Measurements from ENCODE around the gene PSMD2. TPM values are rescaled to one million over a fixed set of nuclear protein-coding genes. Genes with fewer than 3 reads are reported as not detected.
A peak's percentile ranks its signal among the peaks of the same experiment; 100 is the strongest.

The PSMD2 gene
- polyA plus RNA-seq, 1 donor from 2014 or later, result 319 TPM

DNA sequence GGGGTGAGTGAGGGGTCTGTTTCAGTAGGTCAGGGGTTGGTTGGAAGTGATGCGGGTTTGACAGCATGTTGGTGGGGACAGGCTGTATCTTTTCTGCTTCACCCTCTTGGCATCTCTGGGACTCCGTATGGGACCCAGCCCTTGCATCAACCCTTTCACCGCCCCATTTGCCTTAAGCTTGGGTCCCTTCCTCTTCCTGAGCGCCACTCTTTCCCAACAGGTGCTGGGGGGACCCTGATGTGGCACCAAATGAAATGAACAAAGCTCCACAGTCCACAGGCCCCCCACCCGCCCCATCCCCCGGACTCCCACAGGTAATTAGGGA lies 16.5 kb downstream of the PSMD2 start:
- H3K4me3 ChIP-seq (ENCODE audit: low read length), result peak overlapping the region; percentile 87
- H3K9ac ChIP-seq (ENCODE audit: low read length), result peak overlapping the region; percentile 81
- no peaks in the 10 kb centered on the region for H3K36me3 ChIP-seq (ENCODE audit: insufficient read depth, low read length)
- H3K79me2 ChIP-seq (replicated peaks; ENCODE audit: insufficient read depth, low read length), result peaks cover 35% of the 10 kb centered on the region
- no peaks in the 10 kb centered on the region for H3F3A ChIP-seq (ENCODE audit: insufficient read depth, low read length, poor library complexity, severe bottlenecking)
- H3K9me3 ChIP-seq (ENCODE audit: low read length), result no peaks in the 10 kb centered on the region
- no peaks in the 10 kb centered on the region for H4K20me1 ChIP-seq (ENCODE audit: insufficient read depth)
- H3K4me2 ChIP-seq (ENCODE audit: low read length), result peak overlapping the region; percentile 89
- H3K27me3 ChIP-seq (ENCODE audit: insufficient read depth, low read depth, low read length), result no peaks in the 10 kb centered on the region
- TF ChIP-seq SMC3 (conservative IDR thresholded peaks at IDR 0.05; ENCODE audit: poor library complexity) (no peak), TAF1 (IDR thresholded peaks at IDR 0.05; ENCODE audit: low read depth) (no peak), EP300 (conservative IDR thresholded peaks at IDR 0.05; ENCODE audit: poor library complexity, severe bottlenecking) (no peak), EZH2 (IDR thresholded peaks at IDR 0.05; ENCODE audit: borderline replicate concordance, insufficient read depth, low read length, poor library complexity, severe bottlenecking) (no peak), MXI1 (conservative IDR thresholded peaks at IDR 0.05; ENCODE audit: poor library complexity, severe bottlenecking) (no peak), RAD21 (conservative IDR thresholded peaks at IDR 0.05) (no peak), POLR2AphosphoS5 (IDR thresholded peaks at IDR 0.05) (no peak)
- TF ChIP-seq, protein P1, sequence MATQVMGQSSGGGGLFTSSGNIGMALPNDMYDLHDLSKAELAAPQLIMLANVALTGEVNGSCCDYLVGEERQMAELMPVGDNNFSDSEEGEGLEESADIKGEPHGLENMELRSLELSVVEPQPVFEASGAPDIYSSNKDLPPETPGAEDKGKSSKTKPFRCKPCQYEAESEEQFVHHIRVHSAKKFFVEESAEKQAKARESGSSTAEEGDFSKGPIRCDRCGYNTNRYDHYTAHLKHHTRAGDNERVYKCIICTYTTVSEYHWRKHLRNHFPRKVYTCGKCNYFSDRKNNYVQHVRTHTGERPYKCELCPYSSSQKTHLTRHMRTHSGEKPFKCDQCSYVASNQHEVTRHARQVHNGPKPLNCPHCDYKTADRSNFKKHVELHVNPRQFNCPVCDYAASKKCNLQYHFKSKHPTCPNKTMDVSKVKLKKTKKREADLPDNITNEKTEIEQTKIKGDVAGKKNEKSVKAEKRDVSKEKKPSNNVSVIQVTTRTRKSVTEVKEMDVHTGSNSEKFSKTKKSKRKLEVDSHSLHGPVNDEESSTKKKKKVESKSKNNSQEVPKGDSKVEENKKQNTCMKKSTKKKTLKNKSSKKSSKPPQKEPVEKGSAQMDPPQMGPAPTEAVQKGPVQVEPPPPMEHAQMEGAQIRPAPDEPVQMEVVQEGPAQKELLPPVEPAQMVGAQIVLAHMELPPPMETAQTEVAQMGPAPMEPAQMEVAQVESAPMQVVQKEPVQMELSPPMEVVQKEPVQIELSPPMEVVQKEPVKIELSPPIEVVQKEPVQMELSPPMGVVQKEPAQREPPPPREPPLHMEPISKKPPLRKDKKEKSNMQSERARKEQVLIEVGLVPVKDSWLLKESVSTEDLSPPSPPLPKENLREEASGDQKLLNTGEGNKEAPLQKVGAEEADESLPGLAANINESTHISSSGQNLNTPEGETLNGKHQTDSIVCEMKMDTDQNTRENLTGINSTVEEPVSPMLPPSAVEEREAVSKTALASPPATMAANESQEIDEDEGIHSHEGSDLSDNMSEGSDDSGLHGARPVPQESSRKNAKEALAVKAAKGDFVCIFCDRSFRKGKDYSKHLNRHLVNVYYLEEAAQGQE (IDR thresholded peaks at IDR 0.05; ENCODE audit: borderline replicate concordance), result no peak
- TF ChIP-seq, protein P2, sequence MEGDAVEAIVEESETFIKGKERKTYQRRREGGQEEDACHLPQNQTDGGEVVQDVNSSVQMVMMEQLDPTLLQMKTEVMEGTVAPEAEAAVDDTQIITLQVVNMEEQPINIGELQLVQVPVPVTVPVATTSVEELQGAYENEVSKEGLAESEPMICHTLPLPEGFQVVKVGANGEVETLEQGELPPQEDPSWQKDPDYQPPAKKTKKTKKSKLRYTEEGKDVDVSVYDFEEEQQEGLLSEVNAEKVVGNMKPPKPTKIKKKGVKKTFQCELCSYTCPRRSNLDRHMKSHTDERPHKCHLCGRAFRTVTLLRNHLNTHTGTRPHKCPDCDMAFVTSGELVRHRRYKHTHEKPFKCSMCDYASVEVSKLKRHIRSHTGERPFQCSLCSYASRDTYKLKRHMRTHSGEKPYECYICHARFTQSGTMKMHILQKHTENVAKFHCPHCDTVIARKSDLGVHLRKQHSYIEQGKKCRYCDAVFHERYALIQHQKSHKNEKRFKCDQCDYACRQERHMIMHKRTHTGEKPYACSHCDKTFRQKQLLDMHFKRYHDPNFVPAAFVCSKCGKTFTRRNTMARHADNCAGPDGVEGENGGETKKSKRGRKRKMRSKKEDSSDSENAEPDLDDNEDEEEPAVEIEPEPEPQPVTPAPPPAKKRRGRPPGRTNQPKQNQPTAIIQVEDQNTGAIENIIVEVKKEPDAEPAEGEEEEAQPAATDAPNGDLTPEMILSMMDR (IDR thresholded peaks at IDR 0.05; ENCODE audit: poor library complexity, severe bottlenecking), result no peak
- no peaks in the 10 kb centered on the region for H3K9me2 ChIP-seq (ENCODE audit: insufficient read depth, low read length)
- no peak overlapping the region for H2AFZ ChIP-seq (ENCODE audit: low read depth, low read length)
- peak overlapping the region; percentile 62 for H3K27ac ChIP-seq (ENCODE audit: low read length)

DNA sequence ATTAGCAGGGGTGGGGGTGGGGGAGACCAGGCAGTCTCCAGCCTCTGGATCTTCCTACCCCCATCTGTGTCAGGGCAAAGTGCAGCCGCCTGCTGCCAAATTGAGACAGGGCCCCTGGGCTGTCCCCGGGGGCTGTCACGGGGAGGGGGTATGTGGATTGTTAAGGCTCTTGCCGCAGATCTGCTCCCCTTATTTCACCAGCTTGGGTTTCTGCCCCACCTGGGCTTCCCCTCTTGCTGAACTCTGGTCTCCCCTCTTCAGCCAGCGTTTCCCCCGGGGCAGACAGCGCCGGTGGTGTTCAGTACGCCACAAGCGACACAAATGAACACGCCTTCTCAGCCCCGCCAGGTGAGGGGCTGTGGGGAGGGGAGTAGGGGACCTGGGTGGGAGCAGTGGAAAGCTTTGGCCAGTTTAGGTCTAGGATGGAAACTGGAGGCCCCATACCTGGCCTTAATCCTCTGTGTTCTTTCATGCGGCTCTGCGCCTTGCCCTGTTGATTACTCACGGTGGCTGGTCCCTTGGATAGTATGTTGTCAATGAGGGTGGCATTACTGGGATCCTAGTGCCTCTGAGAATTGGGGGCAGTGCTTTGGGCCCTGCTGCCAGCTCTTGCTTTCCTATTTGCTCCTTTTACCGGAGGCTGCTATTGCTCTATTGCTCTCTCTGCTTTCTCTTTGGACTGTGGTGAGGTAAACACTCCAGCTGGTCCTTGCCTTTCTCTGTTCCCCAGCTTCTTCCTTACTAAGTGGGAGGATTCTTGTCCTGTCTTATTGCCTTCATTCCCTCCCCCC lies 17.0 kb downstream of the PSMD2 start:
- Histone ChIP-seq H3F3A (ENCODE audit: insufficient read depth, low read length, poor library complexity, severe bottlenecking) (no peaks in the 10 kb centered on the region), H3K4me3 (ENCODE audit: low read length) (peak overlapping the region; percentile 87), H3K4me2 (ENCODE audit: low read length) (no peak overlapping the region), H3K27ac (ENCODE audit: low read length) (no peak overlapping the region), H2AFZ (ENCODE audit: low read depth, low read length) (no peak overlapping the region), H4K20me1 (ENCODE audit: insufficient read depth) (no peaks in the 10 kb centered on the region), H3K27me3 (ENCODE audit: insufficient read depth, low read depth, low read length) (no peaks in the 10 kb centered on the region), H3K36me3 (ENCODE audit: insufficient read depth, low read length) (no peaks in the 10 kb centered on the region), H3K79me2 (replicated peaks; ENCODE audit: insufficient read depth, low read length) (peaks cover 35% of the 10 kb centered on the region), H3K9me3 (ENCODE audit: low read length) (no peaks in the 10 kb centered on the region), H3K9ac (ENCODE audit: low read length) (peak overlapping the region; percentile 81), H3K9me2 (ENCODE audit: insufficient read depth, low read length) (no peaks in the 10 kb centered on the region)
- TF ChIP-seq RAD21 (conservative IDR thresholded peaks at IDR 0.05) (no peak), SMC3 (conservative IDR thresholded peaks at IDR 0.05; ENCODE audit: poor library complexity) (no peak)

Measured in neural cell (in vitro differentiated cells).